Measurements from ENCODE around the gene KDR.

Gene KDR

GRCh38 chr4:55123791-55124190, 1.6 kb downstream of the KDR start:
- Histone ChIP-seq H3K27me3 (peaks cover 56% of the 10 kb centered on the region), H3K9me3 (no peaks in the 10 kb centered on the region), H3K4me1 (ENCODE audit: control insufficient read depth in 1 of 2, insufficient read depth in 1 of 2, low read depth in 1 of 2, low read length in 1 of 2) (peaks cover 7 to 8% of the 10 kb centered on the region in 2 experiments), H3K4me3 (ENCODE audit: low read depth in 1 of 2, low read length in 1 of 2) (no peak overlapping the region), H3K36me3 (no peaks in the 10 kb centered on the region), H3K27ac (no peak overlapping the region)
- no peak for TF ChIP-seq CTCF (IDR thresholded peaks at IDR 0.05)

- TF ChIP-seq CTCF (IDR thresholded peaks at IDR 0.05): no peak
Measured at GRCh38 chr4:55122235-55122634, 3.2 kb downstream of the KDR start.

GRCh38 chr4:55121246-55121645, 4.1 kb downstream of the KDR start:
- H3K27ac ChIP-seq: no peak overlapping the region
- TF ChIP-seq CTCF (IDR thresholded peaks at IDR 0.05): no peak
- peaks cover 40% of the 10 kb centered on the region for H3K27me3 ChIP-seq
- peaks cover 7 to 8% of the 10 kb centered on the region in 2 experiments for H3K4me1 ChIP-seq (ENCODE audit: control insufficient read depth in 1 of 2, insufficient read depth in 1 of 2, low read depth in 1 of 2, low read length in 1 of 2)
- H3K36me3 ChIP-seq: no peaks in the 10 kb centered on the region
- H3K4me3 ChIP-seq (ENCODE audit: low read depth in 1 of 2, low read length in 1 of 2): no peak overlapping the region
- no peaks in the 10 kb centered on the region for H3K9me3 ChIP-seq

More at GRCh38 chr4:55122235-55122634, 3.2 kb downstream of the KDR start:
- Histone ChIP-seq H3K36me3 (no peaks in the 10 kb centered on the region), H3K4me3 (ENCODE audit: low read depth in 1 of 2, low read length in 1 of 2) (no peak overlapping the region), H3K27me3 (peaks cover 50% of the 10 kb centered on the region), H3K27ac (no peak overlapping the region), H3K4me1 (ENCODE audit: control insufficient read depth in 1 of 2, insufficient read depth in 1 of 2, low read depth in 1 of 2, low read length in 1 of 2) (peaks cover 7 to 8% of the 10 kb centered on the region in 2 experiments), H3K9me3 (no peaks in the 10 kb centered on the region)

GRCh38 chr4:55118397-55118796, 7.0 kb downstream of the KDR start:
- no peak for TF ChIP-seq CTCF (IDR thresholded peaks at IDR 0.05)
- Histone ChIP-seq H3K36me3 (no peaks in the 10 kb centered on the region), H3K27ac (no peak overlapping the region), H3K9me3 (no peaks in the 10 kb centered on the region), H3K4me1 (ENCODE audit: control insufficient read depth in 1 of 2, insufficient read depth in 1 of 2, low read depth in 1 of 2, low read length in 1 of 2) (no peaks in the 10 kb centered on the region), H3K4me3 (ENCODE audit: low read depth in 1 of 2, low read length in 1 of 2) (no peak overlapping the region), H3K27me3 (peaks cover 12% of the 10 kb centered on the region)

GRCh38 chr4:55117511-55117910, 7.9 kb downstream of the KDR start:
- H3K27ac ChIP-seq: no peak overlapping the region
- H3K9me3 ChIP-seq: no peaks in the 10 kb centered on the region
- TF ChIP-seq CTCF (IDR thresholded peaks at IDR 0.05): no peak
- no peaks in the 10 kb centered on the region for H3K4me1 ChIP-seq (ENCODE audit: control insufficient read depth in 1 of 2, insufficient read depth in 1 of 2, low read depth in 1 of 2, low read length in 1 of 2)
- H3K4me3 ChIP-seq (ENCODE audit: low read depth in 1 of 2, low read length in 1 of 2): no peak overlapping the region
- no peaks in the 10 kb centered on the region for H3K36me3 ChIP-seq
- peaks cover 3% of the 10 kb centered on the region for H3K27me3 ChIP-seq

GRCh38 chr4:55116450-55116849, 8.9 kb downstream of the KDR start:
- Histone ChIP-seq H3K4me1 (ENCODE audit: control insufficient read depth in 1 of 2, insufficient read depth in 1 of 2, low read depth in 1 of 2, low read length in 1 of 2) (no peaks in the 10 kb centered on the region), H3K9me3 (no peaks in the 10 kb centered on the region), H3K36me3 (no peaks in the 10 kb centered on the region), H3K27me3 (no peaks in the 10 kb centered on the region), H3K27ac (no peak overlapping the region), H3K4me3 (ENCODE audit: low read depth in 1 of 2, low read length in 1 of 2) (no peak overlapping the region)
- TF ChIP-seq CTCF (IDR thresholded peaks at IDR 0.05): no peak

All from neutrophil (primary cell).